ENCODE data around the gene KCNAB1. TPM values are rescaled to one million over a fixed set of nuclear protein-coding genes. Genes with fewer than 3 reads are reported as not detected.

The KCNAB1 gene
- polyA plus RNA-seq, 1 donor = 2.5 TPM

DNA sequence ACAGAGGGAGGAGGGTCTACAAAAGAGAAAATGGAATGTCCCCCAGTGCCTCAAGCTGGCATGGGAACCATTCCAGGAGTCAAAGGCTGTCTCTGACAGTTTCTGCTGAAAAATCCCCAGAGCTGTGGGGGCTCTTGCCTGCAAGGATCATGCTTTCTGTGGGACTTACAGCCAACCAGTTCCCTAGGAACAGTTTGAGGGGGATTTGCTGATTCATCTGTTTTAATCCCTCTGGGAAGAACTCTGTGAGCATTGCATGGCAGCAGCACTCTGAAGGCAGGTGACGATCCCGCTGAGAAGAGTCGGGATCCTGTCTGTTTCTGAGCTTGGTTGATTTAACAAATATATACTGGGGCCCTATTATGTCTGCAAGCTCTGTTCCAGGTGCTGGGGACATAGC is 258.5 kb downstream of the KCNAB1 start:
- WGBS (ENCODE audit: insufficient coverage, low lambda C conversion rate) = no CpG with 5 or more reads among the region's 3 CpGs

DNA sequence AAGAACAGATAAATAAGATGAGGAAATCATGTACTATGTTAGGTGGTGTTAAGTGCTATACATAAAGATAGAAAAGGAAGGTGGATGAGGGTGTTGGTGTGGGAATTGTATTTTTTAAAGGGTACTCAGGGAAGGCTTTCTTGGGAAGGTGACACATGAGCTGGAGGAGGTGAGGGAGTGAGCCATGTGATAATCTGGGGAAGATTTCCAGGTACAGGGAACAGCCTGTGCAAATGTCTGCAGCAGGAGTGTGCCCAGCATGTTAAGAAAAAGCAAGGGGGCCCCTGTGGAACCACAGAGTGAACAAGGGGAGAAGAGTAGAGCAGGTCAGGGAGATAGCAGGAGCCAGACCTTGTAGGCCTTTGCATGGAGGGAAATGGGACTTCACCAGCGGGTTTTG is 258.9 kb downstream of the KCNAB1 start:
- DNase-seq = no peak

More for the DNA sequence above, 258.5 kb downstream of the KCNAB1 start:
- Histone ChIP-seq H3K27me3 (ENCODE audit: control insufficient read depth, insufficient read depth, low read length) (no peaks in the 10 kb centered on the region), H3K4me3 (ENCODE audit: low read length) (no peak overlapping the region), H3K9me3 (ENCODE audit: control insufficient read depth, low read depth, low read length) (no peaks in the 10 kb centered on the region), H3K36me3 (ENCODE audit: control insufficient read depth, insufficient read depth, low read length) (no peaks in the 10 kb centered on the region), H3K4me1 (ENCODE audit: control insufficient read depth, insufficient read depth, low read length) (no peaks in the 10 kb centered on the region), H3K27ac (ENCODE audit: low read length) (no peak overlapping the region)
- no peak for DNase-seq

DNA sequence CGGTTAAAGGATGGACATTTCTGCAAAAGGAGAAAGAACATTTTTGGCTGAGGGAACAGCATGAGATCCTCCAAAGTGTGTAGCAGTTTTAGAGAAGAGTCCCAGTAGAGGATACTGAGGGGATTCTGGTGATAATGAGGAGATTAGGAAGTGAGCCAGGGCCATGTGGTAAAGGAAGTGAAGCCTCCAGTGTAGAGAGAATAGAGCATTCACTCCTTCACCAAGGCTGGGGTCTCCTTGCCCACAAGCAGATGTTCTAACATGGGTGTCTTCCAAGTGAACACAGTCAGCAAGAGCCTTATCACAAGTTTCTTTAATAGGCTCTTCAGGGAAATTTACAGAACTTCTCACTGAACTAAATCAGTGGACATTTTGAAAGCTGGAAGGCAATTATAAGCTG is 260.9 kb downstream of the KCNAB1 start:
- Histone ChIP-seq H3K9me3 (ENCODE audit: control insufficient read depth, low read depth, low read length) (no peaks in the 10 kb centered on the region), H3K4me3 (ENCODE audit: low read length) (no peak overlapping the region), H3K27me3 (ENCODE audit: control insufficient read depth, insufficient read depth, low read length) (peaks cover 3% of the 10 kb centered on the region), H3K4me1 (ENCODE audit: control insufficient read depth, insufficient read depth, low read length) (no peaks in the 10 kb centered on the region), H3K27ac (ENCODE audit: low read length) (no peak overlapping the region), H3K36me3 (ENCODE audit: control insufficient read depth, insufficient read depth, low read length) (no peaks in the 10 kb centered on the region)
- DNase-seq = no peak
- WGBS (ENCODE audit: insufficient coverage, low lambda C conversion rate) = 67% methylated on average over 1 of the region's 1 CpG

More for the DNA sequence above, 258.9 kb downstream of the KCNAB1 start:
- Histone ChIP-seq H3K27me3 (ENCODE audit: control insufficient read depth, insufficient read depth, low read length) (no peaks in the 10 kb centered on the region), H3K4me1 (ENCODE audit: control insufficient read depth, insufficient read depth, low read length) (no peaks in the 10 kb centered on the region), H3K36me3 (ENCODE audit: control insufficient read depth, insufficient read depth, low read length) (no peaks in the 10 kb centered on the region), H3K27ac (ENCODE audit: low read length) (no peak overlapping the region), H3K9me3 (ENCODE audit: control insufficient read depth, low read depth, low read length) (no peaks in the 10 kb centered on the region), H3K4me3 (ENCODE audit: low read length) (no peak overlapping the region)
- WGBS (ENCODE audit: insufficient coverage, low lambda C conversion rate) = no CpG with 5 or more reads among the region's 1 CpG

DNA sequence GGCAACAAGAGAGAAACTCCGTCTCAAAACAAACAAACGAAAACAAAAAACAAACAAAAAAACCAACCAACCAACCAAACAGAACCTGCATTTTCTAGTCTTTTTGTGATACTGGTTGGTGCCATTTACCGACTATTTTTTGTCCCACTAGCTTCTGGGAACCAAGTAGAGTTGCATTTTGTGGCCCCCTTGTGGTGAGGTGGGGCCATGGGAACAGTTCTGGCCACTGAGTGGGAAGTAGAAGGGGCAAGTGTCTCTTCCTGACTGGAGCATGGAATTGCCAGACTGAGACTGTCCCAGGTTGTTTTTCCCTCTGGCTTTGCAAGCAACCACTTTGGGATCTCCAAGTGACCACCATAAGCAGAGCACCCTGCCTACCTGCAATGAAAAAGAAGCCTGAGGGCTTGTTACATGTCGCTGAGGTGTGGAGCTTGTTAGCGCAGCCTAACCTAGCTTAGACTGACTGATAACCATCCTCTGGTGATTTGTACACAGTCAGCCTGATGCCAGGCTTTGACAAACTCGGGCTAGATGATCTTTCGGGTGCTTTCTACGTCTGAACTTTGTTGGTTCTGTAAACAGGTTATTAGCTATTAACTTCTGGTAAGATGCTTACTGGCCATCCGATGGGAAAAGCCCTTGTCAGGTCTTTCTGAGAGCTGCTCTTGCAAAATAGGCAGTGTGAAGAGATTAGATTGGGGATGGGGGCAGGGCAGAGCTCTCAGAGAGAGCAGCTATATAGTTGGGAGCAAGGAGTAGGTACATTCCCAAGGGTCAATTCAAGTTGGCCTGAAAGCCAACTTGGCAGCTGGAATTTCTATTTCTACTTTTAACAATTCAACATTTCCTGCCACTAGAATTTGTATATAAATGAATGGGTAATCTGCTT is 262.3 kb downstream of the KCNAB1 start:
- Histone ChIP-seq H3K9me3 (ENCODE audit: control insufficient read depth, low read depth, low read length) (no peaks in the 10 kb centered on the region), H3K27me3 (ENCODE audit: control insufficient read depth, insufficient read depth, low read length) (peaks cover 3% of the 10 kb centered on the region), H3K27ac (ENCODE audit: low read length) (no peak overlapping the region), H3K36me3 (ENCODE audit: control insufficient read depth, insufficient read depth, low read length) (no peaks in the 10 kb centered on the region), H3K4me1 (ENCODE audit: control insufficient read depth, insufficient read depth, low read length) (no peaks in the 10 kb centered on the region), H3K4me3 (ENCODE audit: low read length) (no peak overlapping the region)
- WGBS (ENCODE audit: insufficient coverage, low lambda C conversion rate) = 95% methylated on average over 2 of the region's 9 CpGs
- no peak for DNase-seq

DNA sequence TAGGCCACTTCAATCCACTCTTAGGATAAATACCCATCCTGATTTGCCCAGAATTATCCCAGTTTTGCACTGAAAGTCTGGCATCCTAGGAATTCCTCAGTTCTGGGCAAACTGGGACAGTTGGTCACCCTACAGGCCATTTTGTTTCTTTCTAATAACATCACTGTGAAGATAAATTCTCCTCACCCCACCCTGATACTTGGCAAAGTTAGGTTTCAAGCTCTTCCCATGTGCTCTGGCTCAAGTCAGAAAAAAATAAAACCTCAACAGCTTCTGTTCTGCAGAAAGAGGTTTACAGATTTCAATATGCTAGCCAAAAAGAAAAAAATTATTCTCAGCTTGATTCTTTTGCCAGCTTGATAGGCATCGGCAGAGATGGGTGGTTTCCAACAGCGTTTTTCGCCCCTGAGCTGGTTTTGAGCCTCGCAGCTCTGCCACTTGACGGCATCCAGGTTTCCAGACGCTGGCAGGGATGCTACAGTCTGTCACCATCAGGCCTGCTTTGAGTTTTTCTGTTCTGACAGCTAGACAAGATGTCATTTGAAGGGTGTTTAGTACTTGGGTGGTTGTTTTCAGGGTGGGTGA is 263.2 kb downstream of the KCNAB1 start:
- no peaks in the 10 kb centered on the region for H3K36me3 ChIP-seq (ENCODE audit: control insufficient read depth, insufficient read depth, low read length)
- H3K9me3 ChIP-seq (ENCODE audit: control insufficient read depth, low read depth, low read length) = no peaks in the 10 kb centered on the region
- H3K4me3 ChIP-seq (ENCODE audit: low read length) = no peak overlapping the region
- H3K27me3 ChIP-seq (ENCODE audit: control insufficient read depth, insufficient read depth, low read length) = peaks cover 3% of the 10 kb centered on the region
- DNase-seq = no peak
- no peak overlapping the region for H3K27ac ChIP-seq (ENCODE audit: low read length)
- no CpG with 5 or more reads among the region's 6 CpGs for WGBS (ENCODE audit: insufficient coverage, low lambda C conversion rate)
- H3K4me1 ChIP-seq (ENCODE audit: control insufficient read depth, insufficient read depth, low read length) = no peaks in the 10 kb centered on the region

DNA sequence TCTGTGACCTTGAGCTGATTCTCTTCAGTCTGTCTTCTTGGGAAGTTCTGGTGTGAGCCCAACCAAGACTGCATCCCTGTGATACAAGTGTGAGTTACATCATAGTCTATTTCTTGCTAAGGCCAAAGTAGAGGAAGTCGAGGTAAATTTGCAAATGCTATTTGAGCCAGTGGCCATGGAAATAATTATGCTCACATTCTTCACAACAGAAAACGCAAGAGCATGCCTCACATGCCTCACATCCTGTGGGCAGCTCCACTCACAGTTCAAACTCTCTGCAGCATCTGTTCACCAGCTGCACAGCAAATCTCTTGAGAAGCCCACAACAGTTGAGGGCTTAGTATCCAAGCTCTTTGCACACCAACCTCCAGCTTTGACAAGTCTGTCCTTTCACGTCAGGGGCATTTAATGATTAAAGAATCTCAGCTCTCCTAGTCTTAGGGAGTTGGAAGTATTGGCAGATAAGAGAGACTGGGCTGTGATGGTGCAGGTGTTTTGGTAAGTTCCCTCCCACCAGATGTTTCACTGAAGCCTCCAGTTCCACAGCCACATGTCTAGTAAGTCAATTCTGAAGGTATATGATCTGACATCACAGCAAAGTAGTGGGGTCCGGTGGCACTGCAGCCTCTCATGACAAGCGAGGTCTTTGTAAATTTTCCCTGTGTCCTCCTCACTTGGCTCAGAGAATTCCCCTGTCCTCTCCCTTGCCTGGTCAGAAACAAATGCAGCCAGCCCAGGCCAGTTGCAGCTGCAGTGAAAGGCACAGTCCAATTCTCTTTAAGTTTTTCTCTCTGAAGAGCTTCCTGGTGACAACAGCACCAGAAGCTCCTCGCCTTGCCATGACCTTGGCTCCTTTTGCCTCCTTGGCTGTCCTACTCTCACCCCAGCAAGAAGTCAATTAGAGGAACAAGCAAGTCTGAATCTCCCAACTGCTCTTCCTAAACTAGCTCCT is 268.4 kb downstream of the KCNAB1 start:
- Histone ChIP-seq H3K27me3 (ENCODE audit: control insufficient read depth, insufficient read depth, low read length) (peaks cover 3% of the 10 kb centered on the region), H3K27ac (ENCODE audit: low read length) (no peak overlapping the region), H3K36me3 (ENCODE audit: control insufficient read depth, insufficient read depth, low read length) (no peaks in the 10 kb centered on the region), H3K4me1 (ENCODE audit: control insufficient read depth, insufficient read depth, low read length) (no peaks in the 10 kb centered on the region), H3K9me3 (ENCODE audit: control insufficient read depth, low read depth, low read length) (no peaks in the 10 kb centered on the region), H3K4me3 (ENCODE audit: low read length) (no peak overlapping the region)
- no peak for DNase-seq
- WGBS (ENCODE audit: insufficient coverage, low lambda C conversion rate) = no CpG with 5 or more reads among the region's 6 CpGs

DNA sequence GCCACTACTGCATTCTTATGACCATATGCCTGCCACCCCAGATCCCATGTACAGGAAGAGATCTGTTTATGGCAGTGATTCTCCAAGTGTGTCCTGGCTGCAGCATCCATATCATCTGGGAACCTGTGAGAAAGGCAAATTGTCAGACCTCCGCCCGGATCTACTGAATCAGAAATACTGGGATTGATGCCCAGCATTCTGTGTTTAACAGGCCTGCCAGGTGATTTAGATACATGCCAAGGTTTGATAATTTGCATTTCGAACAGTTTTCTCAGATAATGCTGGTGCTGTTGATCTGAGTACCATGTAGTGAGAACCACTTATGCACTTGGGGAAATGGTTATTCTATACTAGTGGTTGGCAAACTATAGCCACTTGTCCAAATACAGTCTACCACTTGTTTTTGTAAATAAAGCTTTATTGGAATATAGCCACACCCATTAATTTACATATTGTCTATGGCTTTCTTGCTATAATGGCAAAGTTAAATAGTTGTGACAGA is 269.1 kb downstream of the KCNAB1 start:
- Histone ChIP-seq H3K9me3 (ENCODE audit: control insufficient read depth, low read depth, low read length) (no peaks in the 10 kb centered on the region), H3K36me3 (ENCODE audit: control insufficient read depth, insufficient read depth, low read length) (no peaks in the 10 kb centered on the region), H3K4me1 (ENCODE audit: control insufficient read depth, insufficient read depth, low read length) (no peaks in the 10 kb centered on the region), H3K27me3 (ENCODE audit: control insufficient read depth, insufficient read depth, low read length) (peaks cover 3% of the 10 kb centered on the region), H3K4me3 (ENCODE audit: low read length) (no peak overlapping the region), H3K27ac (ENCODE audit: low read length) (no peak overlapping the region)
- DNase-seq = no peak
- WGBS (ENCODE audit: insufficient coverage, low lambda C conversion rate) = 100% methylated on average over 1 of the region's 3 CpGs

DNA sequence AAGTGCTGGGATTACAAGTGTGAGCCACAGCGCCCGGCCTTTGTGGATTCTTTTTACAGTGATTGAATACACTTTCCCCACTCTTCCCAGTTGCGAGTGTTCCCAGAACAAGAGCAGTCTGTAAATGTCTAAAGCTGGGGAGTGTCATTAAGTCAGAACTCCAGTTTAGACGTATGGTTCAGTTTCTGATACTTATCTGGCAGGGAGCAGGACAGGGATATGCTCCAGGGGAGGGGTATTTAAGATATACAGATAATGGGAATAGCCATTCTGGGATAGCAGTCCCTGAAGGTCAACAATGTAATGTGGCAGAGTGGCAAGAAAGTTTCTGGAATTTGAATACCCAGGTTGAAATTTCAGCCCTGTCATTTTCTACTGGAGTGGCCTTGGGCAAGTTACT is 270.5 kb downstream of the KCNAB1 start:
- no peak overlapping the region for H3K4me3 ChIP-seq (ENCODE audit: low read length)
- no CpG with 5 or more reads among the region's 4 CpGs for WGBS (ENCODE audit: insufficient coverage, low lambda C conversion rate)

DNA sequence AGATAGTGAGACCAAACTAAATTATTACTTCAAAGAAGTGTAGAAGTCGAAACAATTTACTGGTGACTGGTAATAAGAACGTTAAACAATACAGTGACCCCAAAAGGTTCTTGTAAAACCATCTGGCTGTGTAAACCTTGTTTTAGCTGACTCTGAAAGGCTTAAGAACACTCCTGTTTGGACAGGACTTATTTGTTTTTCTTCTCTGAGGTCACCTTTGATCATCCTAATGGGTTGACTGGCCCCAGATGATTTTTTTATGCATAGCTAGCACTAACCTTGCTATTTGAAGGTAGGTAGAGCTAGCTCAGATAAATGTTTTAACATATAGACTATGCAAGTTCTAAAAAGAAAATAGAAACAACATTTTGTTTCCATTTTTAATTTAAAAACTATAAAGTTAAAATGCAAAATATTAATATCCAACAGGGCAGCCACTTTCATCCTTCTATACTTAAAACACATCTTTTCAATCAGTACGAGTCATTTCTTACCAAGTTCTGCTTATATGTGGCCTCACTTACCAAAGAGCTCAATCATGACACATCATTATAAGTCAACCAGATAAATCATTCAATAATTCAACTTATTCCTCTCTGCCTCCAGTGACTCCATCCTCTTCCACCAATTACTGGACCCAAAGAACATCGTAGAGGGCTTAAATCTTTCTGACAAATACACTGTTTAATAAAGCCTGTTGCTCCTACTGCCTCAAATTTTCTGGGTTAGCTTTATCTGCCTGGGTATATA is 275.8 kb downstream of the KCNAB1 start:
- no peaks in the 10 kb centered on the region for H3K36me3 ChIP-seq (ENCODE audit: control insufficient read depth, insufficient read depth, low read length)
- no peaks in the 10 kb centered on the region for H3K4me1 ChIP-seq (ENCODE audit: control insufficient read depth, insufficient read depth, low read length)
- no peak overlapping the region for H3K4me3 ChIP-seq (ENCODE audit: low read length)
- peaks cover 2% of the 10 kb centered on the region for H3K27me3 ChIP-seq (ENCODE audit: control insufficient read depth, insufficient read depth, low read length)
- H3K27ac ChIP-seq (ENCODE audit: low read length) = no peak overlapping the region
- WGBS (ENCODE audit: insufficient coverage, low lambda C conversion rate) = 74% methylated on average over 2 of the region's 4 CpGs
- no peak for DNase-seq
- H3K9me3 ChIP-seq (ENCODE audit: control insufficient read depth, low read depth, low read length) = no peaks in the 10 kb centered on the region

More for the DNA sequence above, 270.5 kb downstream of the KCNAB1 start:
- no peak for DNase-seq
- H3K36me3 ChIP-seq (ENCODE audit: control insufficient read depth, insufficient read depth, low read length) = no peaks in the 10 kb centered on the region
- H3K9me3 ChIP-seq (ENCODE audit: control insufficient read depth, low read depth, low read length) = no peaks in the 10 kb centered on the region
- no peaks in the 10 kb centered on the region for H3K4me1 ChIP-seq (ENCODE audit: control insufficient read depth, insufficient read depth, low read length)
- no peaks in the 10 kb centered on the region for H3K27me3 ChIP-seq (ENCODE audit: control insufficient read depth, insufficient read depth, low read length)
- H3K27ac ChIP-seq (ENCODE audit: low read length) = no peak overlapping the region

Data from large intestine (tissue), 3 donors.